GM19099 (cell line): Measurements from ENCODE around the gene STARD6.

Experiments used
- POLR2A ChIP-seq: IDR thresholded peaks from 3 replicates; pipeline ENCODE4 v1.6.1; 2011; ENCODE audit warnings: low read depth; ENCODE audit not compliant: insufficient read length; ENCODE audit errors: extremely low read depth

STARD6 gene, protein sequence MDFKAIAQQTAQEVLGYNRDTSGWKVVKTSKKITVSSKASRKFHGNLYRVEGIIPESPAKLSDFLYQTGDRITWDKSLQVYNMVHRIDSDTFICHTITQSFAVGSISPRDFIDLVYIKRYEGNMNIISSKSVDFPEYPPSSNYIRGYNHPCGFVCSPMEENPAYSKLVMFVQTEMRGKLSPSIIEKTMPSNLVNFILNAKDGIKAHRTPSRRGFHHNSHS

DNA sequence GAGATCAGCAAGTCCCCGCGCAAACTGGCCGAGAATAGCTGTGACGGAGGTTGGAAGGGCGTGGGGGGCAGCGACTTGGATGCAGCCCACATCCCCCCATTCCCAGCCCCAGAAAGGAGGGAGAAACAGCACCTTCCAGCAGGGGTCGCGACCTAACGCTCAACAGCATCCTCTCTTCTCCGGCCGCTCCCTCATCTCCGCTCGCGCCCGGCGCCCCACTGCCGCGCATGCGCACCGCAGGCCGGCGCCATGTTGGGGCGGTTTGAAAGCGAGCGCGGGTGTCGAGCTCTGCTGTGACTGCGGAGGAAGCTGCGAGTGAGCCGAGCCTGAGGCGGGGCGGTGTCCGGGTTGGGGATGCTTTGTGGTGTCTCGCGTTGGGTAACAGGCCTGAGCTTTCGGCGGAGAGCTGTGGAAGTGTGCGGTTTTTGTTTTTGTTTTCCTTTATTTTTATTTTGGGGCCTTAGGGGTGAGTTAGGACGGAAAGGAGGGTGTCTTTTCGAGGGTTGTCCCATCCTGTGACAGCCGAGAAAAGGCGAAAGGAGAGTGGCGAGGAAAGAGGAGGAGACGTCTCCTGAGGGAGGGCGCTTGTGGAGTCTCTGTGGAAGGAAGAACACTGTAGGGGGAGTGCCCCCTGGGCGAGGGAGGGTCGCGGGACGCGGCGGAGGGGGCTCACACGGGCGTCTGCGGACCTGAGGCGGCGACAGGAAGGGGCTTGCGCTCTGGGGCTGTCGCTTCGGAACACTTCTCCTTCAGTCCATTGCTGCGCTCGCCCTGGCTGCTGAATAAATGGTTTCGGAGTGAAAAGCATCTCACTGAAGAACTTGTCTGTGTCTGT, at the start of gene STARD6, which contains the start of gene C18orf54:
Gene STARD6 (minus strand): TSS at position 199 of the 835 bp plus-strand sequence. CDS start 3,285 bp downstream, outside the sequence.
Gene C18orf54 (plus strand): TSS at position 247 of the 835 bp plus-strand sequence. CDS start 2,667 bp downstream, outside the sequence.
- peak; percentile 89 for TF ChIP-seq POLR2A

- TF ChIP-seq POLR2A: no peak
Observed at GRCh38 chr18:54405290-54405689, 47.6 kb upstream of the STARD6 start.

DNA sequence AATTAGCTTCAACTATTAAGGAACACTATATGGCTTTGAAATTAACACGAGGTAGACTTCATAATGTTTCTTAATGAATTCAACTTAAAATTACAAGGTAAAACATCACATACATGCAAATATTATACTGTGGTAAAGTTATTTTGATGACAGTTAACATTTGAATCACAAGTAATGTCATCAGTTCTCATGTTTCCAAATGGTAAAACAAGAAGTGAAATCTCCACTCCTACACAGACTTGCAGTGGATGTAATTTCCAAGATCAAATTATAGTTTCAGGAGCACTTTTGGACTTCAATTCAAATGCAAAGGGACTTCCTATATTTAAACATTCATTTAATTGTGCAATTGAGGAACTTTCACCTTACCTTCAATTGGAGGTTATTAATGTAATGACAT, 39.1 kb upstream of the STARD6 start:
- TF ChIP-seq POLR2A: no peak

- no peak for TF ChIP-seq POLR2A
Observed at GRCh38 chr18:54393648-54394294, 36.1 kb upstream of the STARD6 start.

- TF ChIP-seq POLR2A: no peak
Observed at GRCh38 chr18:54392543-54393023, 34.9 kb upstream of the STARD6 start.

DNA sequence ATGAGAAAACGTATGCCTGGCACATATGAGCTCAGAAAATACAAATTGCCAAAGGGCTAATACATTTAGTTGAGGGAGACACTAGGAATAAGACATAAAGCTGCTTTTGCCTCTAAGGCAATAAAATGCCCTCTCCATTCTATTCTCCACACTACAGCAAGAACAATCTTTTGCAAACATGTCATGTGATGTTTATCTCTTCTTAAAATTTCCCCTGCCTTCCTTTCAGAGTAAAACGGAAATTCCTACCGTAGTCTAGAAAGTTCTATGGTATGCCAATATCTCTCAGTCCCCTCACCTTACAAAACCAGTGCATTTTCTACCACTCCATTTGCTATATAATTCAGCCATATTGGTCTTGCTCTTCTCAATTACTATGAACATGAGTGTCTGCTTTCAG, 33.2 kb upstream of the STARD6 start:
- no peak for TF ChIP-seq POLR2A

GRCh38 chr18:54389143-54389505, 31.5 kb upstream of the STARD6 start:
- no peak for TF ChIP-seq POLR2A

DNA sequence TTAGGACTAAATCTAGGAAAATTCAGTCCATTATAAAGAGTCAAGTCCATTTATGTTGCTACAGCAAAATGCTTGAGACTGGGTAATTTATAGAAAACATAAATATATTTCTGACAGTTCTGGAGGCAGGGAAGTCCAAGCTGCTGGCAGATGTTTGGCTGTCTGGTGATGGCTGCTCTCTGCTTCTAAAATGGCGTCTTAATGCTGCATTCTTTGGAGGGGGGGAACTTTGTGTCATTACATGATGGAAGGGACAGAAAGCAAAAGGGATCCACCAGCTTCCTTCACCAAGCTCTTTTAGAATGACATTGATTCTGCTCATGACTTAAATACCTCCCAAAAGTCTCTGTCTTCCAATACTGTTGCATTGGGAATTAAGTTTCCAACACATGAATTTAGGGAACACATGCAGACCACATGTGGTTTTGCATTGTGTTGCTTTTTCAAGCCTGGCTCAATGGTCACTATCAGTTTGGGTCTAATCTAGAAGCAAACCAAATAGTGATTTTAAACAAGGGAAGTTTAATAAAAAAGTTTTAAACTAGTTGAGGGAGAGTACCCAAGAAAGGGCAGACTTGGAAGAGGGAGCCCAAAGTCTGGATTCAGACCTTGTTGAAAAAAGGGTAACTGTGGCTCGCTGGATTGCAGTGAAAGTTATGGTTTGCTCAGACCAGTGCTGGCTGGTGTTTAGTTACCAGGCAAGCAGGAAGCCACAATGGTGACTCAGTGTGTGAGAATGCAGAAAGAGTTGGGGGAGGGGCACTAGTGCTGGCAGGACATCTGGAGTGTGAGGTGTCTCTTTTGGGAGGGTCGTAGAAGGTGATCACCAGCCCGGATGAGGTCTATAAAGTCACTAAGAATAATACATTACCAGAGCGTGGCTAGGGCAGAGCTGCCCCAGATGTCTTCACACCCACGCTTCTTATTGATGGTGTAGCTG, 30.8 kb upstream of the STARD6 start:
- no peak for TF ChIP-seq POLR2A

DNA sequence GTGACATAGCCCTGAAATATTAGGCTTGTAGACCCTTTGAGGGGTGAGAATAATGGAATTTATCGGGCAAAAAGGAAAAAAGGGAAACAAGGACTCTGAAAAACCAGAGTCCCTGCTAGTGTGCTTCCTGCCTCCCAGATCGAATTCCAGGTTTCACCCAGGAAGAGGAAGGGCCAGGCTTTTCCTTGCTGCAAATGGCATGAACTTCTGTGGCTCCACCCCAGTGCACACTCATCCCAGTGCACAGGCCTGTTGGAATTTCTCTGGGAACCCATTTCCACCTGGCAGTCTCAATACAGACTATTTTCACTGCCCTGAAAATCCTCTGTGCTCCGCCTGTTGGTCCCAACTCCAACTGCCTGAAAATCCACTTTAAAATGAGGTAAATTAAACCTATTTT, 30.0 kb upstream of the STARD6 start:
- TF ChIP-seq POLR2A: no peak

DNA sequence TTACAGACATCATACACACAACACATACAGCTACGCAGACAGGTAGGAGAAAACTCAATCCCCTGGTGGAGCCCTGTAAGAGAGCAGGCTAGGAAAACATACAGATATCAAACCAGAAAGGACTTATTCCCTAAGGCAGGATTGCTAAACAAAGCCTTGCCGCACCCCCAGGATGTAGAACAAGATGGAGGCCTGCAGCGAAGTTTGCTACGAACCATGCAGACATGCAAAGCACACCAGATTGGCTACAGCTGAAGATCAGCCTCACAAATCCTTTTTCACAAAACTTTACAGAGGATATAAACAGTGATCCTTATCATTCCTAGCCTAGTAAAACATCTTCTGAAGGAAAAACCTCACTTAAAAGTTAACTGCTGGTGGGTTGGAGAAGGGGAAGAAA, 28.4 kb upstream of the STARD6 start:
- TF ChIP-seq POLR2A: no peak

DNA sequence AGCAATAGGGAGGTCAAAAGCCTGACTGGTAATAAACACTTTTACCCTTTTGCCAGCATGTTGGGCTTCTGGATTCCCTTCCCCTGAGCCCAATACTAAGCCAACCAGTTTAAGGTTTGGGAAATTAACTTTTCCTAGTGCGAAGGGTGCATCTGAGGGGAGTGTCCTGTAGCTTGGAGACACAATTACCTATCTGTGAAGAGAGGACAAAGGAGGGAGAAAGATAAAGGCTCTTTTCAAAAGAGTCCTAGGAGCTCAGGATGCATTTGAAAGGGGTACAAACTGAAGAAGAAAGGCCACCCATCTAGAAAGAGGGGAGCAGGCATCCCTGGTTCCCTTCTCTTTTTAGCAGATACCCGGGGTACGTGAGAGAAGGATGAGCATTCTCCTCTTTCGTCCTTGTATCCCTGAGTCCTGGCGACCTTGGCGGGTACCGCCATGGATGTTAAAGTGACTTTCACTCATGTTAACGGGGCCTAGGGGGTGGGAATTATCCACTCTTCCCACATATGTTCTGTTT, 25.1 kb upstream of the STARD6 start:
- TF ChIP-seq POLR2A: no peak

DNA sequence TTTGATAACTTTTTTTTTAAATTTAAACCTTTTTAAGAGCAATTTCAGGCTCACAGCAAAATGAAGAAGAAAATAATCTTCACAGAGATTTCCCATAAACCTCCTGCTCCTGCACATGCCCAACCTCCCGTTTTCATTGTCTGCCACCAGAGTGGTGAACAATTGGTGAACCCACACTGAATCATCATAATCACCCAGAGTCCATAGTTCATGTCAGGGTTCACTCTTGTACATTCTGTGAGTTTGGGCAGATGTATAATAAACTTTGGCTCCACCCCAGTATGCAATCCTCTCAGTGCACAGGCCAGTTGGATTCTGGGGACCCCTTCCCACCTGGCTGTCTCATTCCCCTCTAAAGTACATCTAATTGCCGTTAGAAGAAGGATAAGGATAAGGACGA, 24.4 kb upstream of the STARD6 start:
- TF ChIP-seq POLR2A: no peak

GRCh38 chr18:54381640-54382039, 24.0 kb upstream of the STARD6 start:
- no peak for TF ChIP-seq POLR2A

DNA sequence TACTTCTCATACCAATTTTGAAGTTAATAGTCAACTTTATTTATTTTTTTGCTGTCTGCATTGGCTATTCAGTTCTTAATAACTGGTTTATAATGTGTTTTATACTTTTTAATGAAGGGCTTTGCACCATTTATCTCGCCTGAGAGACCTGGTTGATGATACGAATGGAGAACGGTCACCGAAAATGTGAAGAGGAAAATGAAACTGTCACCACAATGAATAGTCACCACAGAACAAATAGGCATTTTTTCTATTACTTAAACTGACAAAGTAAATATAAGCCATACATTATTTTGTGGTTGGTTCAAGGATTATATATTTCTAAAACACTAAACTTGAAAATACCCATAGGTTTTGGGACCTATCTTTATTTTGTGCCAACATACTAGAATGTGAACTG, 20.4 kb upstream of the STARD6 start:
- no peak for TF ChIP-seq POLR2A
